H4 (cell line): ENCODE data around the gene PLA2G2A. TPM values are rescaled to one million over a fixed set of nuclear protein-coding genes. Genes with fewer than 3 reads are reported as not detected.
A peak's percentile ranks its signal among the peaks of the same experiment; 100 is the strongest.

Source experiments
- DNase-seq: peaks from one replicate; pipeline ENCODE4 v3.0.0-alpha.2; 2015; ENCODE audit warnings: low spot score
- total RNA-seq: library from RNA; depleted of rRNA; stranded (reverse); fragments of >200 nt; shearing (Covaris generic); gene quantifications from 2 replicates; pipeline ENCODE4 v1.2.3, GENCODE V29; 2014

PLA2G2A gene
- total RNA-seq, 1 experiment from 2014 or later: not detected

DNA sequence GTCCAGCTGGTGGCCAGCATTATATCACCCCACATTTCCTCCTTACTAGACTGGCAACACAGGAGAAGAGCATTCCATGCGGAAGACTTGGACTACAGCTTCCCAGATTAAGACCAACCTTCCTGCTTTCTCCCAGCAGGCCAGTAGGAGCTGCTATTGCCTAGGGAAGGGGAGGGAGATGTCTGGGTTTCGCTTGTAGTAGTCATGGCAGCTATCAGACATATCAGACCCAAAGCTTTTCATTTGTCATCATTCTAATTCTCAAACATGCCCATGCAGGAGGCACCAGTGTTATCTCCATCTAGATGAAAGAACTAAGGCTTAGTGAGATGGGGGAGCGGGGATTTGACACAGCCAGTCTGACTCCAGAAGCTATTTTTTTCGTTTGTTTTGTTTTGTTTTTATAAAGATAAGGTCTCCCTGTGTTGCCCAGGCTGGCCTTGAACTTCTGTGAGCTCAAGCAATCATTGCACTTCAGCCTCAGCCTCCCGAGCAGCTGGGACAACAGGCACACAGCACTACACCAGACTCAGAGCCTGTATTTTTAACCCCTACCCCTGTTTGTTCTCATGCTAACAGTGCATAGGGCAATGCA is 4.5 kb downstream of the PLA2G2A start:
- peak; percentile 73 for DNase-seq

DNA sequence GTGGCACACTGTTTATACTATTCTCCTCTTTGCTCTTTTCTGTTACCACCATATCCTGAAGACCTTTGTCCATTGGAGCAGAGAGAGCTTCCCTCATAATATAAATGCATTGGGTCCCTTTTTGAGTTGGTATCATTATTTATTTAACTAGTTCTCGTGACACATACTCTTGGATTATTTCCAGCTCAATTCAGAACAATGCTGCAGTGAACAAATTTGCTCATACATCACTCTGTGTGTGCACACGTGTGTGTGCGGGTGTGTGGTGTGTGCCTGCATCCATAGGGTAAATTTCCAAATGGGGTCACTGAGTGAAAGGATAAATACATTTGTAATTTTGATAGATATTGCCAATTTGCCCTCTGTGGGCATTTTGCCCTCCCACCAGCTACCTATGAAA is 5.8 kb downstream of the PLA2G2A start:
- no peak for DNase-seq

DNA sequence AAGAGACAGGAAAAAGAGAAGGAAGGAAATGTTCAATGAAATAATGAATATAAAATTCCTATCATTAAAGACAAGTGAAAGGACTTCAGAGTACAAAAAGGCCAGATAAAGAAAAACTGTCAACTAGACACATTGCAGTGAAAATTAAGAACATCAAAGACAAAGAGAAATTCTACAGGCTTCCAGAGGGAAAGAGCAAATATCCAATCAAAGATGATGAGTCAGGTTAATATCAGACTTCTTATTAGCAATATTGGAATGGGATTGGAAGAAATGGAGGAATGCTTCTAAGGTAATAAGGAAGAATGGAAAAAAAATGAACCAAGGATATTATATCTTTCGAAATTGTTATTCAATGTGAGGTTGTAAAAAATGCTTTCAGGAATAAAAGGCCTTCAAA is 7.8 kb downstream of the PLA2G2A start:
- no peak for DNase-seq

DNA sequence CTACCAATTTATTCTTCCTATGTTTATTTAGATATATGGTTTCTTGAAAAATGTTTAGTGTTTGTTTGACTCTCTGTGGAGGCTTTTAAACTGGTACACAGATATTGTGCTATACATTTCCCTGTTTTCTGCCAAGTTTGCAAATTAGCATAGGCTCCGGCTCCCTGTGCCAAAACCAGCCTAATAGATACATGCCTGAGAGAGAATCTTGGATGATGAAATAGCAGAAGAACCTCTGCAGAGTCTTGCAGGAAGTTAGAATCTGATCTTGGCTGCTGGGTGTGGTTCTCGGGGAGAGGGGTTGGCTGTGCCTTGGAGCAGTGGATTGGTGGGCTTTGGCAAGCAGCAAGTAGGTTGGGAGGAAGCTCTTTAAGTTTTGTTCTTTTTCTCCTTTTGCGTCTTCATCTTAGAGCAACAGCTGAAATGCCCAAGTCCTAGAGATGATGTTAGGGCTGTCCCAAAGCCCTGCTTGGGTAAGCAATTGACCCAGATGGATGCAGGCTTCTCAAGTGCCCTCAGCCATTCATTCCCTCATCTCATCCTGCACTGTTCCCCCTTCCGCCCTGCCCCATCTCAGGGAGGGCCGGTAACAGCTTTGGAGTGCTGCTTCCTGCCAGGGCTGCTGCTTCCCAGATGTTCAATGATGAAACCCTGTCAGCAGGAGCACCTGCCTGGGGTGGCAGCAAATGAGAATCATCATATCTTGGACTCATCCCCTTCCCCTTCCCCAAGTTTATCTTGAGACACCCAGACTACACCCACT is 9.3 kb downstream of the PLA2G2A start:
- no peak for DNase-seq

DNA sequence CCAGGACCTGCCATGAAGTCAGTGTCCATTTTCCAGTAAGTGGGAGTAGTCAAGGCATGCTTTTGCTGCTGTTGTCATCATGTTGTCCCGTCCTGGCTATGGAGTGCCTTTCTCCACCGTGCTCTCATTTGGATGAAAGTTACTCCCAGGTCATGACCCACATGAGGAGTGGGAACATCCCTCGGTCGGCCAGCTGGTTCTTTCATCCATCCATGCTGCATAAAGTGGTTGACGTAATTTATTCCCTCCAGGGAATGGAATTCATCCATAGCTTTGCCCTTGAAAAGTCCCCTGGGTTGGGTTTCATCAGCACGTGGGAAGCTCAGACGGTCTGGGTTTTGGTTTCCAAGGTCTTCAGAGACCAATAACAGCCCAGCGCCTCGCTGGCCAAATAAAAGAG is 11.6 kb downstream of the PLA2G2A start:
- no peak for DNase-seq

DNA sequence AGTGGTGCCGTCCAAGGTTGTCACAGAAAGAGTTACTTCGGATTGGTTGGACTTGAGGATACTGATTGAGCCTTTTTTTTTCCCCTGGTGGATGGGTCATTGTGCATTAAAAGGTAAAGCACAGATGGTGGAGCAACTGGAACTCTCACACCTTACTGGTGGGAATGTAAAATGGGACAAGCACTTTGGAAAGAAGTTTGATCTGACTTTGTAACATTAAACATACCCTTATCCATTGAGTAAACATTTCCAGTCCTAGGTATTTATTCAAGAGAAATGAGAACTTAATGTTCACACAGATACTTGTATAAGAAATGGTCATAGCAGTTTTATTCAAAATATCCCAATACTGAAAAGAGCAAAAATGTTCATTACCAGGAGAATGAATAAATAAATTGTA is 14.9 kb downstream of the PLA2G2A start:
- no peak for DNase-seq

DNA sequence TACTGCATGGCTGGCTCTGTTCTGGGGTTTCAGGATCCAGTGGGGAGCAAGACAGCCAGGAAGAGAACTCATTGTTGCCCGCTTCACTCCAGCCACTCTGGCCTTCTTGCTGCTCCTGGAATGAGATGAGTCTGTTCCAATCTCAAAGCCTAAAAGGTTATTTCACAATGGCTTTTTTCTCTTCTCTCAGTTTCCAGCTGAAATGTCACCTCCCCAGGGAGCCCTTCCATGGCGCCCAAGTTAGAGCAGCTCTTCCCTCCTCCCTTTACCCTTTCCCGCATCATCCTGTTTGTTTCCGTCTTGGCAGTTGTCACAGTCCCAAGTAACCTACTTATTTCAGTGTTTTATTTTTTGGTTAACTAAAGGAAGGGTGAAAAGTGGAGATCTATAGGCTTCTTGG is 15.8 kb downstream of the PLA2G2A start:
- DNase-seq: no peak

DNA sequence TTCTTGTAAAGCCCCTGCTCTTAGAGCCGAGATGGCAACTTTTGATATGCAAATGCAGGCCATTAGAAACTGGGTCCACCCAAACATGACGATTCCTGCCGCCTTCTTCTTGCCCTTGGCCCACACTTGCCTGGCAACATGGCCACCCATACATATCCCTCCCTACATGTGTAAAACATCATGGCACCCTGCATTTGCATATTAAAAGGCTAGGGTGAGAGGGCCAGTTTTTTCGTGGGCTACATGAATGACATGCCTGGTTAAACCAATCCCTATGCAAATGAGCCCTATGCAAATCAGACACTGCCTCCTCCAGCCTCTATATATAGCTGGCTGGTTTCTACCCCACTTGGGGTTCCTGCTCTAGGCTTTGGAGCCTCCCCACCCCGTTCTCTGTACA is 18.8 kb downstream of the PLA2G2A start:
- no peak for DNase-seq

DNA sequence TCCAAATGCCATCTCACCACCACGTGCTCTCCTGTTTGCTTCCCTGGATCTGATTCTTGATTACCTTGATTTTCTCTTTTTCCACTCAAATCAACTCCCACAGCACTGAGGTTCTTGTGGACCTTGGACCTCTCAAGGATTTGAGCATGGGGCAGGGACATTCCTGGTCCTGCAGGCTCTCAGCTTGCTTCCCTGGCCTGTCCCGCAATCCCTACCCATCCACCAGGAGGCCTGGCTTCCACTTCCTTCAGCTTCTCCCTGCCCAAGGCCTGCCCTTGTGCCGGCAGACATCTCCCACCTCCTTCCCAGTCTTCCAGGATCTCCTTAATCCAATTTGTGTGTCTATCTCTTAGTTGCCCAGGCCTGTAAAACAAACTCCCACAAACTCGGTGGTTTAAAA is 21.6 kb downstream of the PLA2G2A start:
- no peak for DNase-seq

DNA sequence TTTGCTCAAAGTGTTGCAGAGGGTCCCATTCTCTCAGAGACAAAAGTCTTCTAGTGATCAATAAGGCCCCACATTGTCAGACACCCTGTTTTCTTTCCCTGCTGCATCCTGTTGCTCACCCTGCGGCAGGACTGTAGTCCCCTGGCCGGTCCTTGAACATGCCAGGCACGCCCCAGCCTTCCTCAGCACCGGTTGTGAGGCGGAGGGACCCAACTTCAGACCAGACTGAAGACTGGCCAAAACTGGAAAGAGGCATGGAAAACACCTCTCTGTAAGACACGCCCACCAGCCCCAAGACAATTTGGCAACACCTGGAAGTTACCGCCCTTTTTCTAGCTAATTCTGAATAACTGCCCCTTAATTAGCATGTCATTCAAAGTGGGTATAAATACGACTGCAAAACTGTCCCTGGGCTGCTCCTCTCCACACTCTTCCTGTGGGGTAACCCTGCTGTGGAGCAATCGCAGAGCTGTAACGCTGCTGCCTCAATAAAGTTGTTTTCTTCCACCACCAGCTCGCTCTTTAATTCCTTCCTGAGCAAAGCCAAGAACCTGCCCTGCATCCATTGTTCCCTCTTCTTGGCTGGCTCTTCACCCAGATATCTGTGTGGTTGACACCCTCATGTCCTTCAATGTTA is 23.8 kb downstream of the PLA2G2A start:
- DNase-seq: no peak

DNA sequence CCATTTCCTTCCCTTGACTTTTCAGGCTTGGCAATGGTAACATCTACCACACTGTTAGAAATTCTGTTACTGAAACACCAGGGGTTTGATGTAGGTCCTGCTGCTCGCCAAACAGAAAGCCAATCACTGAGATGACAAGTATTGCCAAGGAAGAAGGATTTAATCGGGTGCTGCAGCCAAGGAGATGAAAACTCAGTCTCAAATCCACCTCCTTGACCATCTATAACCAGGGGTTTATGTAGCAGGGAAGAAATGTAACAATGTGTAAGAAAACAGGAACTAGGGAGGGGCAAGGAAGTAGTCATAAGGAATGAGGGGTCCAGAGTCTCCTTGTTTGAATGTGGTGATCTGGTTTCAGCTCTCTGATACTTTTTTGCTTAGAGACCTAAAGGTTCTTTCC is 25.4 kb downstream of the PLA2G2A start:
- no peak for DNase-seq

DNA sequence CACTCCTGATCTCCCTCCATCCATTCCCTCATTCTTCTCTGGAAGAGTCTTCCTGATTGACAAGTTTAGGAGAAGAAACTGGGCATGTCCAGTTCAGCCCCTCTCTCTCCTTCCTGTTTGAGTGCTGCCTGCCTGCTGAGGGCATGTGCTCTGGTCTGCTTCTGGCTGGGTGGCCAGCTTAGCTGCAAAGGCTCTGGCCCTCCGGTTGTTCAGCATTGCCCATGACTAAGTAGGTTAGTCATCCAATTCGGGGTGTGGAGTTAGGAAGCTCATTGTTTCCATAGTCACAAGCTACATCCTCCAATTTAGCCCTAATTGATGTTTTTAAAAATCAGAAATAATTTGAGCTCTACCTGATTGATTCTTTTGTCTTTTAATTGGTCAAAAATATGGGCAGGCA is 30.4 kb downstream of the PLA2G2A start:
- peak; percentile 48 for DNase-seq

DNA sequence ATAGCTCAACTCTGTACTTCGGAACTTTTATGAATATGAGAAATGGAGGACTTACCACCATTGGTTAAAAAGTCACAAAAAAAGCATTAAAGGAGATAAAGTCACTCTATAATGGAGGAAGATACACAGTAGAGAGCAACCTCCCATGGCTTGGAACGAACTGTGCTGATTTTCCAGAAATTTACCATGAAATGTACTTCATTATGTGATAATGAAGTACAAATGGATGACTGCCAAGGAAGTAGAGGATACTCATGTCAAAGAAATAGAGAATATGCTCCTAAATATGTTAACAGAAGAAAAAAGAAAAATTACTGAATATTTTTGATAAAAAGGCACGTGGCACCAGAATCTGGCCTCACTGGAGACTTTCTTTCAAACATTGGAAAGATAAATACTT is 32.4 kb downstream of the PLA2G2A start:
- no peak for DNase-seq

DNA sequence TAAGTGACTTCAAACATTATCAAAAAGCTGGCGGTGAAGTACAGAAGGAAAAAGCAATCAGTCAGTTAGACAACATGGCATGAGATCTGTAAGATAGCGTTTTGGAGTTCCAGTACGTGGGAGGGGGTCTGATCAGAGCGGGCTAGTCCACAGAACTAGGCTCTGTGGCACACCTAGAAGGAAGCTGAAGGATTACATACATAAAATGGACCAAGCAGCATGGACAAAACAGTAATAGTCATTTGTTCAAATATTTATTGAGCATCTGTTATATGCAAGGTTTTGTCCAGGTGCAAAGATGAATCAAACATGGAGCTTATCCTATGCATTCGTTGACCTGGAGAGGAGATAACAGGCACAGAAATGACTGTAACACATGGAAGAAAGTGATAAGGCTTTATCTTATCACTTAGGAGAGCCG is 33.1 kb downstream of the PLA2G2A start:
- DNase-seq: no peak

DNA sequence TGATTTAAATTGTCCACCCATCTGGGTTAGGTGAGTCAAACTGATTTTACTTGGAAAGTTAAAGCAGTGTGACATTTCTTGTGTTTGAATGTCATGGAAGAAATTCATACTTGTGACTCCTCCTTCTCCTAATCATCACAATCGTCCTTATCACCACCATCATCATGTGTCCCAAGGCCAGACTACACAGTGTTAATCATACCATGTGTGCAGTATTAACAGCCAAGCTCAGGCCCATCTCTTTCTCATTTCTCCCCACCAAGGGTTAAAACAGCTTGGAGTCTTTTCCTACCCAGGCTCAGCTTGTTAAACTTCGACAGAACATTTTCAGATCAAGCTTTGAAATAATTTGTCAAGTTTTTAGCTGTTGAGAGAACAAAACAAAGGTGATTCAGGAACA is 33.5 kb downstream of the PLA2G2A start:
- no peak for DNase-seq

DNA sequence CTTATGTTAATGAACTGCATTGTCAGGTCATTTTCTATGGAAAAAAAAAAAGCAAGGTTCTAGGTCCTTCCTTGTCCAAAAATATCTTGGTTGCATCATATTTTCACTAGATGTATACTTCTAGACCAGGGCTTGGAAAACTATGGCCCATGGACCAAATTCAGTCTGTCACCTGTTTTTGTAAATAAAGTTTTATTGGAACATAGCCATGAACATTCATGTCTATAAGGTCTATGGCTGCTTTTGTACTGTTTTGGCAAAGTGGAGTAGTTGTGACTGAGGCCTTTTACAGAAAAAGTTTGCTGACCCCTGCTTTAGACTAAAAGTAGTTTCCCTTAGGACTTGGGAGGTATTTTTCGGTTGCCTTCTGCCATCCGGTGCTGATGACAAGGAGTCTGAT is 36.8 kb downstream of the PLA2G2A start:
- DNase-seq: no peak

DNA sequence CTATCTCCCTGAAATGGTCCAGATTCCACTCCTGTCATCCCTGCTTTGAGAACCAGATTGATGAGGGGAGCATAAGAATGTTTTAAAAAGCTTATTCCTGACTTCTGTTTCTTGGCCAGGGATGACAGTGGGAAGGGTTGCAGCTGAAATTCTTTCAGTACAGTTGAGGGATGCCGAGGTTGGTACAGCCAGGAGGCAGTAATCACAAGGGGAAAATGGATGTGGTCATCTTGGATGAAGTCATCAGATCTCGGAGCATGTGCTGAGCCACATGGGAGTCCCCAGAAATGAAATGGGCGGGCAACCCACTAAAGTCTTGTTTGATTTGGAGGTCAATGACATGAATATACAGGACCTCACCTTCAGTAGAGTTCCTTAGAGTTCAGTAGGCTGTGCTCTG is 37.3 kb downstream of the PLA2G2A start:
- DNase-seq: no peak

DNA sequence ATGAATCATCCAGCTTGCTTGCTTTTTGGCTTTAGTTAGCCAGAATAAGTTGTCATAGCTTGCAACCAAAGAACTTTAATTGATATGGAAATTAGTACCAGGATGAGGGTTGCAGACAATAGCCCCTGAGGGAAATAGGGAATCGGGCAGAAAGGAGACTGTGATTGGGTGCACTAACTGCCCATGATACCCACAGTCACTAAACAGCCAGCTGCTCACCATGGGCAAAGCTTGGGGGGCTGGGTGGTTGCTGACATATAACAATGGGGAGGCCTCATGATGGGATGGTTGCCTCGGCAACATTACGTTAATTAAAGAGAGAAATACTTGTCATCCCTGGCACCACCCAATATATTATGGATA is 38.2 kb downstream of the PLA2G2A start:
- no peak for DNase-seq

DNA sequence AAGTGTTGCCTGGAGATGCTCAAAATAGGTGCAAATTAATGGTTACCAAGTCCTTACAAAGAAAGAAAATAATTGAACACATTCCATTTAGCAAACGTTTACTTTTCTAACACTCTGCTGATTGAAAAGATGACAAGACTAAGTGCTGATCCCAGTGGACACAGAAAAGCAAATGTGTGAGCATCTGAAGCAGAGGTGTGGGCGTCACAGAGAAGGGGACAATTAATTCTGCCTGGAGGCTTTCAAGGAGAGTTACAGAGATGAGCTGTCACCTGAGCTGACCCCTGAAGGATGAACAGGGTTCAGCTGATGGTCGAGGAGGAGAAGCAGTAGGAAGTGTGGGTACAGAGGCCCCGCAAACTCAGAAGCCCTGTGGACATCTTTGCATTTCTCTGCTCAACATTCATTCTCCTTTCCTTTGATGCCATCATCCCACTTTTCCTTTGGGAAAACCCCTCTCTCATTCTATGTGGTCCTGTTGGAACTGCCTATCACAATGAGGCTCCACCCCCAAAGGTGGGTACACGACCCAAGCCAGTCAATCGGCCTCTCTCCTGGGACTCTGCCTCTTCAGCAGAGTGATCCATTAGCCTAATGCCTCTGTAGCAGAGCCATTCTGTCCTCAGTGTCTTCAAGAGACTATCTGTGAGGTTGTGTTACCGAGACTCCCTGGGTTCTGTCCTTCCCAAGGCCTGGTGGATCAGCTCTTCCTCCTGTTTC is 38.8 kb downstream of the PLA2G2A start:
- DNase-seq: no peak

DNA sequence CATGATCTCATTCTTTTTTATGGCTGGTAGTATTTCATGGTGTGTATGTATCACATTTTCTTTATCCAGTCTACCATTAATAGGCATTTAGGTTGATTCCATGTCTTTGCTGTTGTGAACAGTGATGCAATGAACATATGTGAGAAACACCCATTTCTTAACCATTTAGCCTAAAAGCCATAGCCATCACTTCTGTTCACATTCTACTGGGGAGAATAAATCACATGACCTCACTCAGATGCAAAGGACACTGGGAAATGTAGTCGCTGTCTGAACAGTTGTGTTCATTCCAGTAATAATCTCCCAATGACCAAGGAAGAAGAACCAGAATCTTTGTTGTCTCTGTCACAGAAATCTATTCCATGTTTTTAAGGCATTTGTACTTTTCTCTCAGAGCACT is 40.9 kb downstream of the PLA2G2A start:
- DNase-seq: no peak

DNA sequence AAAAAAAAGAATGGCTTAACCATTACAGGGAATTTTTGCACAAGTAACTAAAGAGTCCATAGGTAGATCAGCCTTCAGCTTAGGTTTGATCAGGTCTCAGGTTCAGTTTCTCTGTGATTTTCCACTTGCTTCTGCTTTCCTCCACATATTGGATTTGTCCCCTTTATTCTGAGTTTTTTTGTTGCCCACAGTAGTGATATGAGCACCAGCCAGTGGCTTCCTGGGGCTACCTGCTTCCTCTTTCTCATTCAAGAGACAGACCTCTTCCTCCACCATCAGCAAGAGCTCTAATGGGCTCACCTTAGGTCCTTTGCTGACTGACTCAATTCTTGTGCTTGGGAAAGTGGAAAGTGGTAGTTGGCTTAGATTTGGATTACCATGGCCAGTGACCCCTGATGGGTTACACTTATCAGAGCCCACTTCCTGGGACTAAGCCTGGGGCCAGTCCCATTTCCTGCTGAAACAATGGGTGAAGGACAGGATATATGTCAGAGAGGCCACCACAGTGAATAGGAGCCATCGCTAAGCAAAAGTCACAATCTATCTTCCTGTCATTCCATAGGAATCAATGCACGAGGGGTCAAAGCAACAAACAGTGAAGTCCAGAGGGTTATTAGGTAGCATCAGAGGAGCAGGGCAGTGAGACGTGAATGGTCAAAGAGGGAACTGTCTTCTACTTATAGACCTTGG is 43.2 kb downstream of the PLA2G2A start:
- DNase-seq: no peak

DNA sequence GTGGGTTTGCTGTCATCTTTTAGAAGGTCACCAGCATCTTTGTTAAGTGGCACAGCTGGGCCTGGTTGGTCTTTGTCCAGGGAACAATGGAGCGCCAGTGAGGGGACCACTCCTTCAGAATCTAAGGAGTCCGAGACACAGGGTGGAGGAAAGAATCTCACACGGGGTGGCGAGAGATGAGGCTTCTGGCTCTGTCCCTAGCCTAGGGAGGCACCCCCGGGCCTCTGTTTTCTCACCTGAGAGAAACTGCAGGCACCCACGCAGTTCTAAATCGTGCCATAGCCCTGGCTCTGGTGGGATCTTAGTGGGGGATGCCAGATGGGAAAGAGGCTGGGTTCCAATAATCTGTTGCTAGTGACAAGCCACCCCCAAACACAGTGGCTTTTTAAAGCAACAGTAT is 45.1 kb downstream of the PLA2G2A start:
- no peak for DNase-seq
